GM19023 (cell line): ENCODE data around the gene RRP36.
"Not testable (repeated sequence)": the region's sequence is repeated elsewhere in the genome, so short reads cannot be mapped to it uniquely, and the experiment has no call there.

Source experiments
- ATAC-seq: cut with Tn5 transposase; IDR thresholded peaks from one replicate; pipeline ENCODE4 v1.9.1; 2021; ENCODE audit warnings: mild to moderate bottlenecking, moderate library complexity; ENCODE audit not compliant: unreplicated experiment

Gene RRP36

GRCh38 chr6:43021270-43022047 is at the start of gene RRP36:
Gene RRP36, plus strand, starts transcription at chr6:43021623. Its CDS starts 32 bp downstream, at chr6:43021655.
- ATAC-seq: peak; percentile 75

- ATAC-seq: no peak
Measured at GRCh38 chr6:42971746-42972327, 49.6 kb upstream of the RRP36 start.

GRCh38 chr6:42973926-42974325 is 47.5 kb upstream of the RRP36 start:
- no peak for ATAC-seq

- no peak for ATAC-seq
Measured at GRCh38 chr6:42974919-42975505, 46.4 kb upstream of the RRP36 start.

GRCh38 chr6:42978487-42978838 is 43.0 kb upstream of the RRP36 start:
- ATAC-seq: peak; percentile 22

- ATAC-seq: peak; percentile 90
Measured at GRCh38 chr6:42978839-42979522, 42.4 kb upstream of the RRP36 start, which contains the start of gene PEX6. Gene PEX6, minus strand, starts transcription at chr6:42979181. Its CDS starts 31 bp downstream, at chr6:42979150.

GRCh38 chr6:42979523-42980177 is 41.8 kb upstream of the RRP36 start:
- ATAC-seq: peak; percentile 12

DNA sequence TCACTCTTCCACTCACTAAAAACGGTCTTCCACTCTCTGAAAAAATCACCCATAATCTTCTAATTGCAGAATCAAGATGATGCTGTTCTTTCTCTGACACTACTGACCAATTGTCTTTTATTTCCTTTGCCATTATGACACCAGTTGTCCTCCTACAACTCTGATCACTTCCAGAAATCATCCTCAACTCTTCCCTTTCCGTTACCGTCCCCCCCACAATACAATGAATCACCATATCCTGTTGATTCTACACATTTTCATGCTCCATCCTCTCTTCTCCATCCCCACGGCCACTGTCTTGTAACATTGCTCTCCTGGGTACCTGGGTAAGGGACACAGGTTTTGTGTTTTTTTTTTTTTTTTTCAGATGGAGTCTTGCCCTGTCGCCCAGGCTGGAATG is 39.6 kb upstream of the RRP36 start:
- no peak for ATAC-seq

- ATAC-seq: peak; percentile 94
Measured at GRCh38 chr6:42984001-42984923, 37.2 kb upstream of the RRP36 start, which contains the start of gene PPP2R5D. Gene PPP2R5D, plus strand, starts transcription at chr6:42984570. Its CDS starts 108 bp downstream, at chr6:42984678.

DNA sequence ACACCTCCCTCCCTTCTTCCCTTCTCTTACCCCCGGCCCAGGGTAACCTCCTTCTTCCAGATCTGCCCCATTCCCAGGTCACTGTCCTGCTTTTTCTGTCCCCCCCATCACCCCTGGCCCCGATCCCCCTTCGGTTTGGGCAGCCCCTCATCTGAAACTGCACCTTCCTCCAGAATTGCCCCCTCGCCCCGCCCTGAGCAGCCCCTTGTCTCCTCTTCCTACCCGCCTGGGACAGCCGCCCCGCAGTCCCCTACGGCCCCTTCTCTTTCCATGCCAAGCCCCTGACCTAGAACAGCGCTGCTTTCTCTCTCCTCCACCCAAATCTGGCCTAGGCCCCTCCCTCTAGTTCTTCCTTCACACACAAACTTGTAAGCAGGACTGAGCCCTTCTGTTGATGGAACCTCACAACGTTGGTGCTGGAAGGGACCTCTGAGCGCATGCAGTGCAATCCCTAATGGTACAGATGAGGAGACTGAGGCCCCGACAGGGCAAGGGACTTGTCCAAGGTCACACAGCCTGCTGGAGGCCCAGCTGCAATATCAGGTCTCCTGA is 36.4 kb upstream of the RRP36 start:
- no peak for ATAC-seq

DNA sequence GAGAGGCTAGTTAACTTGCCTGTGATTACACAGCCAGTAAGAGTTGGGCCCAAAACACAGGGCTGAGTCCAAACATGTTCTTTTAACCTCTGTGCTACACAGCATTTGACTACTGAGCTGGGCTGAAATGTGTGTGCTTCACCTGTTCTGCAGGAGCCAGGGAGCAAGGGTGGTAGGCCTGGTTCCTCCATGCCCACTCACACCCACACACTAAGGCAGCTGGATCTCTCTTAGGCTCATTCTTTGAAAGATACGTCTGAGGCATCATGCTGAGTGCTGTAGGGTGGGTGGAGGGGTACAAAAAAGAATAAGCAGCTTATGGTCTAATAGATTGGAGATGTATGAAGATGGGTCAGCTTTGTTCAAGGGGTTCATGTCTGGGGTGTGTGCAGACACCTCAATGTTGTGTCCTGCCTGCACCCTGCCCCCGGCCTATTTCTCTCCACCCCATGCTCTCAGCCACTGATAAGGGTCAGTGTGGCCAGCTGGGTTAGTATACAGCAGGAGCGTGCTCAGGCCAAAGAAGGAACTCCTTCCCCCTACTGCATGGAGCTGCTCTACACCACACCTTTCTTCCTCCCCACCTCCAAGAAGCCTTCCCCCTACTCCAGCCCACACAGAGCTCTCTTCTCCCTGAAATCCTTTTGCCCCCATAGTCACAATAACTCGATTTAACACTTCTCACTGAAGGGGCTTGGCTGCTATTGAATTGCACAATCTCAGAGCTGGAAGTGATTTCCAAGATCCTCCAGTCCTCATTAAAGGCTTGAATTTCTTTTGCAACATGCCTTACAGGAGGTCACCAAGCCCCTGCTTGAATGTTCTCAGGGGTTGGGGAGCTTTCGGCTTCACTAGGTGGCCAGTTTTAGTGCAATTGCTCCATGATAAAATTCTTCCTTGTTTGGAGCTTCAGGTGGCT is 33.6 kb upstream of the RRP36 start:
- no peak for ATAC-seq

DNA sequence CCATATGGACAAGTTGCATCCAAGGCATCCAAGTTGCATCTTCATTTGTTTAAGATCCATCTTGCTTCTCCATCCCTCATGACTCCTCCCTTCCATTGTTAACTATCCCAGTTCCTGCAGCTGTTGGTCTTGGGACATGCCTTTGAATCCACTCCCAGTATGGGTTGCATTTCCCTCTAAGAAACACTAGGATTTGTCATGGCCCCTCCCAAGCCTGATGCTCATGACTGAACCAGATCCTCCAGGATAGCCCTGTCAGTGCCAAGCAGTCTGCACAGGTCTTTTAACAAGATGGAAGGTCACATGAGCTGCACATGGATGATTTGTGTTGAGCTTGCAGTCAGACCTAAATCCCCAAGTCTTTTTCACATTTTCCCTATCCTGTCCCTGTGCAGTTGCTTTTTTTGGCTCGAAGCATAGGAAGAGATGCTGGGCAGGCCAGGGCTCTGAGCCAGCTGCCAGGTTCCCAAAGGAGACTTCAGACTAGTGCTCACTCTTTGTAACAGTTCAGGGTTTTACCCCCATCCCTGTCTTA is 32.9 kb upstream of the RRP36 start:
- ATAC-seq: no peak

- no peak for ATAC-seq
Measured at GRCh38 chr6:42989923-42990322, 31.5 kb upstream of the RRP36 start.

DNA sequence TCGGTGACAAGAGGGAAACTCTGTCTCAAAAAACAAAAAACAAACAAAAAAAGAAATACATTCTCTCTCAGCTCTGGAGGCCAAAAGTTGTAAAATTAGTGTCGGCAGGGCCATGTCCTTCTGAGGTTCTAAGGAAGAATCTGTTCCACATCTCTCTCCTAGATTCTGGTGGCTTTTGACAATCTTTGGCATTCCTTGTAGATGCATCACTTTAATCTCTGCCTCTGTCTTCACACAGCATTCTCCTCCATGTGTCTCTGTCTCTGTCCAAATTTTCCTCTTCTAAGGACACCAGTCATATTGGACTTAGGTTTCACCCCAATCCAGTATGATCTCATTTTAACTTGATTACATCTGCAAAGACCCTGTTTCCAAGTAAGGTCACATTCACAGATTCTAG is 28.0 kb upstream of the RRP36 start:
- no peak for ATAC-seq

- no peak for ATAC-seq
Measured at GRCh38 chr6:42996513-42996912, 24.9 kb upstream of the RRP36 start.

DNA sequence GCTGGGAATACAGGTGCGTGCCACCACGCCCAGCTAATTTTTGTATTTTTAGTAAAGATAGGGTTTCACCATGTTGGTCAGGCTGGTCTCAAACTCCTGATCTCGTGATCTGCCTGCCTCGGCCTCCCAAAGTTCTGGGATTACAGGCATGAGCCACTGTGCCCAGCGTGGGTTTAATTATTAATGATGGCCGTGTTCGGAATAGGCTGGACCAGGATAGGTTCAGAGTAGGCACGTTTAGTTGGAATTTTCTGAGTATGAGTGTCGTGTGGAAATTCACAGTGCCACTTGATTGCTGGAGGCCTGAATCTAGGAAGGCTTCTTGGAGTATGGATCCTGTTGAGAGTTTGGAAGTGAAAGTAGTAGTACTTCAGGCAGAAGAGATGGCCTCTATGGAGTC is 23.2 kb upstream of the RRP36 start:
- not testable (repeated sequence) for ATAC-seq

DNA sequence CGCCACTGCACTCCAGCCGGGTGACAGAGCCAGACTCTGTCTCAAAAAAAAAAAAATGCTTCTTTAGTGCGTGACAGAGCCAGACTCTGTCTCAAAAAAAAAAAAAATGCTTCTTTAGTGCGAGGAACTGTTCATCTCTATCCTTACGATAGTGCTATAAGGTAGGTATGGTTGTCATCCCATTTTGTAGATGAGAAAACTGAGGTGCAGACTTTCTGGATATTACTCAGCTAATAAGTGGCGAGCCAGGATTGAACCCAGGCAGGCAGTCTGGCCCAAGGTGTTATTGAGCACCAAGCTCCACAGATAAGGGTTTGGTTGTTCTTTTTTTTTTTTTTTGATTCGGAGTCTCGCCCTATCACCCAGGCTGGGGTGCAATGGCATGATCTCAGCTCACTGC is 19.6 kb upstream of the RRP36 start:
- ATAC-seq: no peak

- no peak for ATAC-seq
Measured at GRCh38 chr6:43005844-43006243, 15.6 kb upstream of the RRP36 start.
